CD4-positive, alpha-beta memory T cell (primary cell): ENCODE measurements around the gene TNNC1. TPM values are rescaled to one million over a fixed set of nuclear protein-coding genes. Genes with fewer than 3 reads are reported as not detected.

Source experiments
- CTCF ChIA-PET: fragments of 350-600 bp; sonication (Branson Sonifier 250); formaldehyde crosslinking; loops from one replicate; lab custom pipeline; 2021; ENCODE audit warnings: inconsistent platforms; ENCODE audit not compliant: partially characterized antibody; lab: Charles Lee
- POLR2A ChIA-PET: fragments of 350-600 bp; sonication (Branson Sonifier 250); formaldehyde crosslinking; loops from one replicate; lab custom pipeline; 2021; ENCODE audit not compliant: partially characterized antibody; lab: Charles Lee
- DNase-seq, 5 donors: peaks; one replicate each; pipeline versions ENCODE4 v3.0.0 to v3.0.0-alpha.2; 2020 to 2022; ENCODE audit warnings: mixed read lengths in 1 of 5
- H3K27ac ChIP-seq: one replicate; pipeline ENCODE4 v1.7.0; 2013; ENCODE audit warnings: low read depth, low read length
- H3K27me3 ChIP-seq: 2 replicates; pipeline ENCODE4 v1.7.0; 2013; ENCODE audit warnings: mild to moderate bottlenecking, low read length, moderate library complexity; ENCODE audit not compliant: insufficient read depth
- H3K36me3 ChIP-seq: 2 replicates; pipeline ENCODE4 v1.7.0; 2013; ENCODE audit warnings: mild to moderate bottlenecking, low read length, moderate library complexity; ENCODE audit not compliant: insufficient read depth
- H3K4me1 ChIP-seq: 2 replicates; pipeline ENCODE4 v1.7.0; 2013; ENCODE audit warnings: mild to moderate bottlenecking, low read length, moderate library complexity; ENCODE audit not compliant: insufficient read depth
- H3K4me3 ChIP-seq, 2 donors: one replicate each; pipeline ENCODE4 v1.7.0; 2013; ENCODE audit warnings: low read length in 2 of 2, mild to moderate bottlenecking in 1 of 2
- H3K9me3 ChIP-seq, 2 donors: one replicate each; pipeline ENCODE4 v1.7.0; 2013; ENCODE audit warnings: low read length in 2 of 2, control low read depth in 1 of 2; ENCODE audit not compliant: control insufficient read depth in 1 of 2
- H3K27ac Mint-ChIP-seq, 7 donors: one replicate each; pipeline ENCODE4 v1.8.0; 2020 to 2021; ENCODE audit warnings: mixed read lengths in 7 of 7, mild to moderate bottlenecking in 6 of 7, inconsistent platforms in 3 of 7, moderate library complexity in 3 of 7
- H3K27me3 Mint-ChIP-seq, 2 donors: one replicate each; pipeline ENCODE4 v1.8.0; 2020 to 2021; ENCODE audit warnings: mixed read lengths in 2 of 2
- H3K36me3 Mint-ChIP-seq, 2 donors: one replicate each; pipeline ENCODE4 v1.8.0; 2020 to 2021; ENCODE audit warnings: mixed read lengths in 2 of 2, inconsistent platforms in 1 of 2, mild to moderate bottlenecking in 1 of 2
- H3K4me1 Mint-ChIP-seq, 4 donors: one replicate each; pipeline ENCODE4 v1.8.0; 2020 to 2021; ENCODE audit warnings: mixed read lengths in 4 of 4, mild to moderate bottlenecking in 1 of 4
- H3K4me3 Mint-ChIP-seq, 8 donors: one replicate each; pipeline ENCODE4 v1.8.0; 2020 to 2021; ENCODE audit warnings: mixed read lengths in 8 of 8, mild to moderate bottlenecking in 7 of 8, moderate library complexity in 6 of 8, inconsistent platforms in 3 of 8
- H3K9me3 Mint-ChIP-seq, 8 donors: one replicate each; pipeline ENCODE4 v1.8.0; 2020 to 2021; ENCODE audit warnings: mixed read lengths in 8 of 8, mild to moderate bottlenecking in 5 of 8, inconsistent platforms in 3 of 8, moderate library complexity in 1 of 8
- intact Hi-C: fragments of 100-400 bp; cut with micrococcal nuclease; formaldehyde crosslinking; loops from one replicate; pipeline ENCODE4 v1.15.1; 2023
- polyA plus RNA-seq, 2 donors: library from polyadenylated mRNA; unstranded; fragments of 300-500 nt; fragmentation: Illumina TruSeq; gene quantifications; one replicate each; pipeline ENCODE4 v1.2.3, GENCODE V29; 2021
- total RNA-seq, 2 experiments: library from RNA; stranded (reverse); gene quantifications; one replicate each; pipeline ENCODE4 v1.2.3, GENCODE V29; 2021

Gene TNNC1
- total and polyA plus RNA-seq, 4 experiments from 2014 or later = 0.92 to 7.1 (median 5.3) TPM; not detected in 1

DNA sequence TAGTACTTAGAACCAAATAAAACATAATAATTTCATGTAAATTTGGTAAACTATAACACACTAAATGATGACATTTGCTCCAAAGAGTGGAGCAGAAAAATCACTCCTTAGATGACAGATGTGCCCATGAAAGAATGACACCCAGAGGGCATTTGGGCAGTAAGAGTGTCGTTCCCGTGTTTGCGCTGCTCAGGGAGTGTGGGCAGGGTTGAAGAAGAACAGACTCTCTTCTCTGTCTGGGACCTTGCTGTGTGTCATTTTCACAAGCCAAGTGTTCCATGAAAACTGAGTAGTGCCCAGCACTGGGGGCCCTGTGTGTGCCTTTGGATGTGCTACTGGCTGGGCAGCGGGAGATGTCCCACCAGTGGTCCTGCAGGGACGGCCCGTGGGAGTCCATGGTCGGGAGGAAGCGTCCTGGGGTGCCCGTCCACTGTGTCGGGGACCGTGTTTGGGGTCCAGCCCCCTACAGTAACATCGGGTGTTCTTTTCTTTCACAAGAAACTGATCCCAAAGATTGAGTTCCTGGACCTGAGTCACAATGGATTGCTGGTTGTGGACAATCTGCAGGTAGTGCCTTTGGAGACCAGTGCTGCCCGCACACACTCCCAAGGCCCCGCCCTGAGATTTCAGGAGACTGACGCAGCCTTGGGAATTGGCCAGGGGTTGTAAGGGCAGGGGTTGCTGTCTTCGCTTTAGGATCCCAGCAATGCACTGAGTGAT is 23.4 kb upstream of the TNNC1 start:
- POLR2A ChIA-PET = no interaction called here
- intact Hi-C loops = no loop called here
- Histone ChIP-seq H3K27me3 (no peaks in the 10 kb centered on the region), H3K36me3 (peaks cover 84% of the 10 kb centered on the region), H3K9me3 (no peaks in the 10 kb centered on the region), H3K27ac (no peak overlapping the region), H3K4me1 (no peaks in the 10 kb centered on the region), H3K4me3 (no peak overlapping the region)
- no peaks in the 10 kb centered on the region for H3K9me3 Mint-ChIP-seq
- peaks cover 0 to 3% (median 0%) of the 10 kb centered on the region in 4 donors for H3K4me1 Mint-ChIP-seq
- no peak overlapping the region for H3K4me3 Mint-ChIP-seq
- peak overlapping the region in 1 of 7 donors; percentile 48 for H3K27ac Mint-ChIP-seq
- CTCF ChIA-PET = no interaction called here
- H3K36me3 Mint-ChIP-seq = peaks cover 47 to 76% of the 10 kb centered on the region in 2 donors
- no peaks in the 10 kb centered on the region for H3K27me3 Mint-ChIP-seq
- no peak for DNase-seq

DNA sequence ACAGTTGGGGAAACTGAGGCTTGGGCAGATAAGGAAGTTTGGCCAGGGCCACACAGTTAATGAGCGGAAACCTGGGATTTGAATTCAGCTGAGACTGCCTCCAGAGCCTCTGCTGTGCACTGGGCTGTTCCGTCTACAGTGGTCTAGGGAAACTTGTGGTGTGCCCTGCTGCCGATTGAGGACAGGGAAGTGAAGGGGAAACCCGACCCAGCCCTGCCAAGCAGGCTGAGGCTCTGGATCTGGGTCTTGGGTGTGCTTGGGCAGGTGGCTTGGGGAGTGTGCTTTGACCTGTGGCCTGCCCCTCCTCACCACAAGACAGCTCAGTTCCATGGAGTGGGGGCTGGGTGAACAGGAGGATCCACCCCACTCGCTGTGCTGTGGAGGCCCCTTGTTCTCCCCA is 19.2 kb upstream of the TNNC1 start:
- Histone ChIP-seq H3K4me3 (no peak overlapping the region), H3K27me3 (no peaks in the 10 kb centered on the region), H3K4me1 (no peaks in the 10 kb centered on the region), H3K27ac (no peak overlapping the region), H3K9me3 (no peaks in the 10 kb centered on the region), H3K36me3 (peaks cover 75% of the 10 kb centered on the region)
- no peaks in the 10 kb centered on the region for H3K27me3 Mint-ChIP-seq
- peaks cover 0 to 2% (median 0%) of the 10 kb centered on the region in 8 donors for H3K9me3 Mint-ChIP-seq
- POLR2A ChIA-PET = interaction anchor here (0.6 kb wide), 1 partner anchor 61 kb away, joined by 3 read pairs; no protein-coding TSS in a partner anchor
- intact Hi-C loops = no loop called here
- H3K4me3 Mint-ChIP-seq = no peak overlapping the region
- H3K4me1 Mint-ChIP-seq = peaks cover 0 to 10% (median 4%) of the 10 kb centered on the region in 4 donors
- peaks cover 30 to 59% of the 10 kb centered on the region in 2 donors for H3K36me3 Mint-ChIP-seq
- no peak overlapping the region for H3K27ac Mint-ChIP-seq
- CTCF ChIA-PET = interaction anchor here (1.2 to 1.9 kb wide), 2 partner anchors 9 to 45 kb away, joined by 3 to 4 read pairs; no protein-coding TSS in a partner anchor
- no peak for DNase-seq

DNA sequence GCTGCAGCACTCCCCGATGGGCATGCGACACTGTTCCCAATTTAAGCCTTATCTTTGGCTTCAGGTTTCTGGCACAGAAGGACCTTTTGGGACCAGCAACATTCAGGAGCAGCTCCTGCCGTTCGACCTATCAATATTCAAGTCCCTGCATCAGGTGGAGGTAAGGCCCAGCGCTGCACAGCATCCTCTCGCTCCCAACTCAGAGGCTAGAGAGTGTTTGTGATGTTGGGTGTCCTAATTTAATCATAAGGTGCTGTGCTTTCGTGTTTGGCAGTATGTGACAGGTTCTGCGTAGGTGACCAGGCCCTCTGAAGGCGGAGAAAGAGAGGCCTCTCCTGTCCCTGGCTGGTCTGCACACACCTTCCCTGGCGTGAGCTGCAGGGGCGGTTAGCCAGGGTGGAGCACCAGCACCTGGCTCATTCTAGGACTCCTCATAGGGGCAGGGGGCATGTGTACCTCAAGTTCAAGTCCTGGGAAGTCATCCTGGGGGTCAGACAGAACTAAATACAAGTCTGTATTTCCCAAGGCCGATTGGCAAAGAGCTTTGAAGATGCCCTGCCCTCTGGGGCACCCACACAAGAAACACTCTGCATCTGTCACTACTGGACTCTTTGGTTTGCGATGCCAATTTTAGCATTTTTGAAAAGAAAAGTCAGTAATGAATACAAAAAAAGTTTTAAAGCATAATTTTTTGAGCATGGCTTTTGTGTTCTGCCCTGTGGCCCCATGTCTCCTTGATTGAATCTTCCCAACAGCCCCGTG is 18.6 kb upstream of the TNNC1 start:
- CTCF ChIA-PET = interaction anchor here (1.6 to 1.9 kb wide), 2 partner anchors 44 to 178 kb away, joined by 4 read pairs; no protein-coding TSS in a partner anchor
- DNase-seq = no peak
- Mint-ChIP-seq H3K4me1 (peaks cover 0 to 11% (median 4%) of the 10 kb centered on the region in 4 donors), H3K27ac (no peak overlapping the region), H3K36me3 (peaks cover 28 to 56% of the 10 kb centered on the region in 2 donors), H3K9me3 (peaks cover 0 to 2% (median 0%) of the 10 kb centered on the region in 8 donors), H3K4me3 (no peak overlapping the region), H3K27me3 (no peaks in the 10 kb centered on the region)
- Histone ChIP-seq H3K4me1 (no peaks in the 10 kb centered on the region), H3K9me3 (no peaks in the 10 kb centered on the region), H3K27me3 (no peaks in the 10 kb centered on the region), H3K36me3 (peaks cover 72% of the 10 kb centered on the region), H3K27ac (no peak overlapping the region), H3K4me3 (no peak overlapping the region)
- intact Hi-C loops = no loop called here
- POLR2A ChIA-PET = interaction anchor here (0.6 kb wide), 1 partner anchor 60 kb away, joined by 3 read pairs; no protein-coding TSS in a partner anchor

DNA sequence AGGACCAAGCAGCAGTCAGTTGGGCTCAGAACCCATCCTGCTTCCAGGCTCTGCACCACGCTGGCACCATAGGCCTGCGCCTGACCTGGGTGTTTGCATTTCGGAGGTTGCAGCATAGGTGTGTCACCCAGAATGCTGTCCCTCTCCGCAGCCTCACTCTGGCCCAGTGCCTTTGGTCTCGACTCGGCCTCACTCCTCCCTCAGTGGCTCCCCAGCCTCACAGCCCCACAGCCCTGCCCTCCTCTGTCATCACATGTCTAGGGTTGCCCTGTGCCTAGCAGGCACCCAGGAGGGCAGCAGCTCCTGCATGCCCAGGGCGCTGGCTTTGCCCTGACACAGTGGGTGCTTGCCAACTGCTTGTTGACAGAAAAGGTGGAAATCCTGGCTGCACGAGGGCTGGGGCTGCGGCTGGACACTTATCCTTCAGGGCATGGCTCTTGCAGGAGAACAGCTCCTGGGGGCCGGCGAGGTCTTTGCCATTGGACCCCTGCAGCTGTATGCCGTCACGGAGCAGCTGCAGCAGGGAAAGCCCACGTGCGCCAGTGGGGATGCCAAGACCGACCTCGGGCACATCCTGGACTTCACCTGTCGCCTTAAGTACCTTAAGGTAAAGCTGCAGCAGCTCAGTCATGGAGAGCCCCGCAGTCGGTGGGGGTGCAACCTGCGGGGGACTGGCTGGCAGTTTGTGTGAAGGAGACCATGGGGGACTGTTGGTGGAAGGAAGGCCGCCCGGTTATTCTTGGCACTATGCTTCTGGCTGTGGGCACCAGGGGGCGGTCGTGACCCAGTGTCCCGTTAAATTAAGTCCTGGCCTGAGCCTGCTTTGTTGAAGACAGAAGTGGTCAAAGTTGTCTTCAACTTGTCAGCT is 17.8 kb upstream of the TNNC1 start:
- Mint-ChIP-seq H3K36me3 (peaks cover 28 to 52% of the 10 kb centered on the region in 2 donors), H3K4me1 (peaks cover 0 to 11% (median 4%) of the 10 kb centered on the region in 4 donors), H3K27ac (no peak overlapping the region), H3K27me3 (no peaks in the 10 kb centered on the region), H3K9me3 (peaks cover 0 to 2% (median 0%) of the 10 kb centered on the region in 8 donors), H3K4me3 (no peak overlapping the region)
- H3K4me1 ChIP-seq = no peaks in the 10 kb centered on the region
- POLR2A ChIA-PET = no interaction called here
- no peak for DNase-seq
- H3K27me3 ChIP-seq = no peaks in the 10 kb centered on the region
- H3K27ac ChIP-seq = no peak overlapping the region
- CTCF ChIA-PET = interaction anchor here (1.6 to 1.9 kb wide), 2 partner anchors 43 to 179 kb away, joined by 4 read pairs; no protein-coding TSS in a partner anchor
- no peaks in the 10 kb centered on the region for H3K9me3 ChIP-seq
- intact Hi-C loops = no loop called here
- no peak overlapping the region for H3K4me3 ChIP-seq
- peaks cover 67% of the 10 kb centered on the region for H3K36me3 ChIP-seq

DNA sequence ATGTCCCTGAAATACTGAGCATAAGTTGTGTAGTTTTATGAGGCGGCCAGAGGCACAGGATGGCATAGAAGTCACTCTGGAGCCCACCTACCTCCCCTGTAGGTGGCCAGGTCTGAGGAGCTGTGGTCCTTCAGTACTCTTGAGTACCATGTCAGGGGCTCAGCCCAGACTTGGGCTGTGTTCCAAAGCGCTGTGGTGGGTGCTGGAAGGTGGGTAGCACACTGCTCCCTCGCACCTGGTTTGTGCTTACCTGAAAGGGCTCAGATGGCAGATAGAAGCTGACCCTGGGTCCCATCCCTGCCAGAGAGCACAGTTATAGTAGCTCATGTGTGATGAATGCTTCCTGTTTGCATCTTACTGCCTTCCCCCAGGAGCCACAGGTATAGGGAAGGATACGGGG is 17.1 kb upstream of the TNNC1 start:
- no peaks in the 10 kb centered on the region for H3K4me1 ChIP-seq
- no peak overlapping the region for H3K4me3 ChIP-seq
- CTCF ChIA-PET = no interaction called here
- no peak overlapping the region for H3K27ac ChIP-seq
- POLR2A ChIA-PET = no interaction called here
- peaks cover 0 to 2% (median 0%) of the 10 kb centered on the region in 8 donors for H3K9me3 Mint-ChIP-seq
- peak overlapping the region in 2 of 7 donors; percentile 8 to 25 for H3K27ac Mint-ChIP-seq
- H3K4me1 Mint-ChIP-seq = peaks cover 0 to 12% (median 4%) of the 10 kb centered on the region in 4 donors
- H3K9me3 ChIP-seq = no peaks in the 10 kb centered on the region
- peaks cover 28 to 51% of the 10 kb centered on the region in 2 donors for H3K36me3 Mint-ChIP-seq
- H3K27me3 ChIP-seq = no peaks in the 10 kb centered on the region
- DNase-seq = no peak
- H3K27me3 Mint-ChIP-seq = no peaks in the 10 kb centered on the region
- no peak overlapping the region for H3K4me3 Mint-ChIP-seq
- peaks cover 62% of the 10 kb centered on the region for H3K36me3 ChIP-seq
- intact Hi-C loops = no loop called here

DNA sequence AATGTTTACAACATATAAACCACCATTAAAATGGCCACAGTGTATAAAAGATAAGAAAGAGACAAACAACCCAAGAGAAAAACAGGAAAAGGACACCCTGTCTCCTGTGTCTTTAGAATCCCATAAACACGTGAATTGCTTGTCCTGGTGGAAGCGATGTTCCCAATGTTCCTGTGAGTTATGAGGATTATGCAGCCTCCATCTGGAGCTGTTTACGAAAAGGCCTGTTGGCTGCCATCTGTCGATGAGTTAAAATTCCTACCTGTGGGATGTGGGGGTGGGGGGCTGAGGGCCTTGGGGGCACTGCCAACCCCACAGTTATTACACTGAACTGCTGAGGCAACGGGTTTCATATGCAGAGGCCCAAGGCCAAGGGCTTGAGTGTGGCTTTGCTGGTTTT is 15.2 kb upstream of the TNNC1 start:
- peaks cover 0 to 18% (median 5%) of the 10 kb centered on the region in 4 donors for H3K4me1 Mint-ChIP-seq
- DNase-seq = no peak
- Histone ChIP-seq H3K4me1 (no peaks in the 10 kb centered on the region), H3K27ac (no peak overlapping the region), H3K9me3 (no peaks in the 10 kb centered on the region), H3K4me3 (no peak overlapping the region), H3K36me3 (peaks cover 63% of the 10 kb centered on the region), H3K27me3 (no peaks in the 10 kb centered on the region)
- peaks cover 0 to 2% (median 0%) of the 10 kb centered on the region in 8 donors for H3K9me3 Mint-ChIP-seq
- no peak overlapping the region for H3K4me3 Mint-ChIP-seq
- no peaks in the 10 kb centered on the region for H3K27me3 Mint-ChIP-seq
- H3K27ac Mint-ChIP-seq = peak overlapping the region in 2 of 7 donors; percentile 21 to 22
- intact Hi-C loops = no loop called here
- POLR2A ChIA-PET = interaction anchor here (0.7 to 1.5 kb wide), 3 partner anchors 10 to 13 kb away, joined by 3 to 4 read pairs (median 3); no protein-coding TSS in a partner anchor
- CTCF ChIA-PET = no interaction called here
- peaks cover 20 to 46% of the 10 kb centered on the region in 2 donors for H3K36me3 Mint-ChIP-seq
